BJ (cell line): ENCODE data around the gene MYO5A. TPM values are rescaled to one million over a fixed set of nuclear protein-coding genes. Genes with fewer than 3 reads are reported as not detected.
"Not testable (repeated sequence)": the region's sequence is repeated elsewhere in the genome, so short reads cannot be mapped to it uniquely, and the experiment has no call there.

ENCODE experiments used
- CTCF ChIA-PET: fragments of 350-600 bp; formaldehyde crosslinking; extraction: SDS; loops from one replicate; lab custom pipeline; 2021; ENCODE audit warnings: antibody characterized with exemption, inconsistent platforms; lab: Yijun Ruan, JAX
- POLR2A ChIA-PET: fragments of 300-600 bp; sonication (Branson Sonifier 250); formaldehyde crosslinking; extraction: SDS; loops from one replicate; lab custom pipeline; 2021; ENCODE audit warnings: antibody characterized with exemption; lab: Charles Lee
- DNase-seq: peaks from one replicate; pipeline ENCODE4 v3.0.0-alpha.2; 2011; ENCODE audit warnings: low read depth
- H3K27me3 ChIP-seq: 2 replicates; pipeline ENCODE4 v1.6.0; 2011; ENCODE audit warnings: low read length; ENCODE audit not compliant: control insufficient read depth, insufficient read depth
- H3K36me3 ChIP-seq: 2 replicates; pipeline ENCODE4 v1.5.1; 2011; ENCODE audit warnings: low read length; ENCODE audit not compliant: control insufficient read depth, insufficient read depth
- H3K4me3 ChIP-seq: 2 replicates; pipeline ENCODE4 v1.5.1; 2011; ENCODE audit warnings: low read depth, mild to moderate bottlenecking, control low read depth, low read length
- CTCF ChIP-seq: IDR thresholded peaks from 2 replicates; pipeline ENCODE4 v1.5.1; 2011; ENCODE audit warnings: low read depth, mild to moderate bottlenecking, control low read depth, inconsistent platforms, low read length, moderate library complexity; ENCODE audit not compliant: insufficient read depth
- polyA plus RNA-seq: library from polyadenylated mRNA; depleted of rRNA; stranded (reverse); fragments of >200 nt; gene quantifications from 2 replicates; pipeline ENCODE4 v1.2.3, GENCODE V29; 2011

MYO5A gene
- polyA plus RNA-seq, 1 experiment = 38.3 TPM

- DNase-seq = no peak
- Histone ChIP-seq H3K4me3 (no peak overlapping the region), H3K36me3 (peaks cover 3% of the 10 kb centered on the region; the same call in 1 of the 2 replicates), H3K27me3 (no peaks in the 10 kb centered on the region)
- ChIA-PET CTCF (no interaction called here), POLR2A (no interaction called here)
- no peak for TF ChIP-seq CTCF
Measured at GRCh38 chr15:52417957-52418356, 110.7 kb downstream of the MYO5A start.

- DNase-seq = no peak
- ChIA-PET CTCF (no interaction called here), POLR2A (no interaction called here)
- TF ChIP-seq CTCF = no peak
- no peak overlapping the region for H3K4me3 ChIP-seq
- peaks cover 3% of the 10 kb centered on the region; the same call in 1 of the 2 replicates for H3K36me3 ChIP-seq
- no peaks in the 10 kb centered on the region for H3K27me3 ChIP-seq
Measured at GRCh38 chr15:52417521-52417920, 111.2 kb downstream of the MYO5A start.

- DNase-seq, H3K4me3 ChIP-seq, H3K36me3 ChIP-seq, POLR2A ChIA-PET, CTCF ChIA-PET, H3K27me3 ChIP-seq: not testable (repeated sequence)
Measured at GRCh38 chr15:52416566-52416965, 112.1 kb downstream of the MYO5A start.

GRCh38 chr15:52415628-52416027 is 113.1 kb downstream of the MYO5A start:
- no peak for TF ChIP-seq CTCF
- no peak for DNase-seq
- POLR2A ChIA-PET = no interaction called here
- Histone ChIP-seq H3K27me3 (no peaks in the 10 kb centered on the region), H3K36me3 (peaks cover 3% of the 10 kb centered on the region; the same call in 1 of the 2 replicates), H3K4me3 (no peak overlapping the region)
- CTCF ChIA-PET = no interaction called here

GRCh38 chr15:52414936-52415335 is 113.7 kb downstream of the MYO5A start:
- Histone ChIP-seq H3K4me3 (no peak overlapping the region), H3K27me3 (no peaks in the 10 kb centered on the region), H3K36me3 (peaks cover 3% of the 10 kb centered on the region; the same call in 1 of the 2 replicates)
- POLR2A ChIA-PET = no interaction called here
- no peak for TF ChIP-seq CTCF
- DNase-seq = no peak
- CTCF ChIA-PET = no interaction called here

- Histone ChIP-seq H3K36me3 (peaks cover under 1% of the 10 kb centered on the region; the same call in 1 of the 2 replicates), H3K4me3 (no peak overlapping the region), H3K27me3 (no peaks in the 10 kb centered on the region)
- POLR2A ChIA-PET = no interaction called here
- TF ChIP-seq CTCF = no peak
- no peak for DNase-seq
- CTCF ChIA-PET = no interaction called here
Measured at GRCh38 chr15:52408823-52409222, 119.9 kb downstream of the MYO5A start.
